Lung (tissue), 12 donors: ENCODE measurements around the gene SERPINE3. TPM values are rescaled to one million over a fixed set of nuclear protein-coding genes. Genes with fewer than 3 reads are reported as not detected.

Source experiments
- ATAC-seq: fragments of 200-7000 bp; cut with Tn5 transposase; one replicate; pipeline ENCODE4 v1.9.1; 2020; ENCODE audit warnings: moderate number of reproducible peaks; ENCODE audit not compliant: insufficient read depth, low FRiP score
- DNase-seq, 3 donors: peaks; one replicate each; pipeline ENCODE4 v3.0.0-alpha.2; 2013 to 2017
- H3K27ac ChIP-seq, 2 donors: one replicate each; pipeline ENCODE4 v1.5.1; 2013; ENCODE audit warnings: mild to moderate bottlenecking in 2 of 2, moderate library complexity in 2 of 2, control low read depth in 1 of 2, inconsistent platforms in 1 of 2, low read depth in 1 of 2, low read length in 1 of 2
- H3K27me3 ChIP-seq, 3 donors: one replicate each; pipeline ENCODE4 v1.5.1; 2013; ENCODE audit warnings: low read length in 2 of 3; ENCODE audit not compliant: control insufficient read depth in 3 of 3, insufficient read depth in 3 of 3
- H3K36me3 ChIP-seq, 4 donors: one replicate each; pipeline ENCODE4 v1.5.1; 2013; ENCODE audit warnings: low read length in 4 of 4, mild to moderate bottlenecking in 1 of 4, moderate library complexity in 1 of 4; ENCODE audit not compliant: control insufficient read depth in 4 of 4, insufficient read depth in 4 of 4
- H3K4me1 ChIP-seq, 5 donors: one replicate each; pipeline ENCODE4 v1.5.1; 2013; ENCODE audit warnings: low read length in 5 of 5, mild to moderate bottlenecking in 2 of 5, moderate library complexity in 1 of 5; ENCODE audit not compliant: control insufficient read depth in 5 of 5, insufficient read depth in 5 of 5
- H3K4me3 ChIP-seq: one replicate; pipeline ENCODE4 v1.5.1; 2013; ENCODE audit warnings: mild to moderate bottlenecking, control low read depth, moderate library complexity
- H3K9ac ChIP-seq, 2 donors: one replicate each; pipeline ENCODE4 v1.5.1; 2013; ENCODE audit warnings: low read length in 2 of 2, control low read depth in 1 of 2; ENCODE audit not compliant: insufficient read depth in 1 of 2
- H3K9me3 ChIP-seq, 4 donors: one replicate each; pipeline ENCODE4 v1.5.1; 2013; ENCODE audit warnings: low read length in 3 of 4, mild to moderate bottlenecking in 1 of 4, moderate library complexity in 1 of 4; ENCODE audit not compliant: control insufficient read depth in 4 of 4, insufficient read depth in 3 of 4
- CTCF ChIP-seq: IDR thresholded peaks from 2 replicates; pipeline ENCODE4 v1.5.1; 2012; ENCODE audit warnings: mild to moderate bottlenecking; ENCODE audit errors: control extremely low read depth, extremely low read depth
- WGBS, 2 donors: extraction: QIAGEN DNeasy Blood & Tissue Kit; methylation state at CpG; one replicate each; pipeline ENCODE4 v1.1.7; 2013; 5-methylcytosine and 5-hydroxymethylcytosine counted together
- polyA plus RNA-seq, 2 donors: library from polyadenylated mRNA; stranded (reverse); fragments of 200-250 nt; gene quantifications; one replicate each; pipeline ENCODE4 v1.2.1, GENCODE V29; 2013
- total RNA-seq, 2 donors: library from RNA; depleted of rRNA in 1 of 2; stranded (reverse); fragments of >200 nt in 1 of 2; gene quantifications; one replicate each; pipeline ENCODE4 v1.2.1, GENCODE V29; 2014 to 2021
- donor health status: control.
- donor health status: control.
- donor health status: Bipolar disorder and iron deficiency.
- donor health status: healthy.
- donor health status: DM: yes; HTN: yes; CAD: no.

Gene SERPINE3
- total and polyA plus RNA-seq, 4 donors: not detected

DNA sequence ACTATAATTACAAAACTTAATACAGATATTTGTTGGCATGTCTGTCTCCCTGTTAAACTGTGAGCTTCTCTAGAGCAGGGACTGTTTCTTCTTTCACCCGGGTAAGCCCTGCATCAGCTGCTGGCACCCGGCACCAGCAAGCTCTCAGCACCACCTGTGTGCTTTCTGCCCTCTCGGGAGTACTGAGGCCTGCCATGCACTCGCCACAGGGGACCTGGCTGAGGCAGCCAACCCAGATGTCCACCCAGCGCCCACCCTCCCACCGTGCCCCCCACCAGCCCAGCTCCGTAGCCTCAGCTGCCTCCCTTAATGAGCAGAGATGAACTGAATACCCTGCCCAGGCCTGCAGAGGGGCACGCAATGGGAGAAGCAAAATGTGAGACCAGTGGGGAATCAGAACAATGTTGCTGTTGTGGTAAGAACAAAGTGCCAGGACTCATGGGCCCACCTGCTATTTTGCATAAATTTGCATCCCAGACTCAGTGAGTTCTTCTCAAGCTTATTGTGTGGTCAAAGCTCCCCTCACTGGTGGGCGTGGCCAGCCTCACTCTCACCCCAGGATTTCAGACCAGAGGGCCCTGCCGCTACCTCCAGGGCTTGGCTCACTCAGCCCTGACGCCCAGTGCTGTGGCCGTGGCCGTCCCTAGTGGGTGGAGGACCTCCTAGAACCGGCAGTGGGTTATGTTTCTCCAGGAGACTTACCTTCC, 14.6 kb upstream of the SERPINE3 start:
- Histone ChIP-seq H3K27me3 (no peaks in the 10 kb centered on the region), H3K9me3 (no peaks in the 10 kb centered on the region), H3K27ac (no peak overlapping the region), H3K4me3 (no peak overlapping the region), H3K4me1 (peaks cover 0 to 2% (median 0%) of the 10 kb centered on the region in 5 donors), H3K9ac (no peak overlapping the region), H3K36me3 (no peaks in the 10 kb centered on the region)
- no peak for ATAC-seq
- 85 to 89% methylated on average over 14 of the region's 14 CpGs for WGBS, 2 donors
- TF ChIP-seq CTCF: no peak
- no peak for DNase-seq

- TF ChIP-seq CTCF: no peak
- no peak for ATAC-seq
- H3K4me3 ChIP-seq: no peak overlapping the region
- 94 to 96% methylated on average over 6 of the region's 6 CpGs for WGBS, 2 donors
- no peaks in the 10 kb centered on the region for H3K27me3 ChIP-seq
- H3K9ac ChIP-seq: no peak overlapping the region
- H3K36me3 ChIP-seq: no peaks in the 10 kb centered on the region
- no peak for DNase-seq
- peaks cover 0 to 2% (median 0%) of the 10 kb centered on the region in 4 donors for H3K9me3 ChIP-seq
- H3K4me1 ChIP-seq: peaks cover 0 to 2% (median 0%) of the 10 kb centered on the region in 5 donors
- H3K27ac ChIP-seq: no peak overlapping the region
These were observed 13.7 kb upstream of the SERPINE3 start for GRCh38 chr13:51325837-51326236.

- no peaks in the 10 kb centered on the region for H3K36me3 ChIP-seq
- no peak overlapping the region for H3K4me3 ChIP-seq
- TF ChIP-seq CTCF: no peak
- H3K4me1 ChIP-seq: peaks cover 0 to 2% (median 0%) of the 10 kb centered on the region in 5 donors
- WGBS, 2 donors: 90 to 99% methylated on average over 2 of the region's 2 CpGs
- ATAC-seq (no peak), DNase-seq (no peak)
- peaks cover 0 to 2% (median 0%) of the 10 kb centered on the region in 4 donors for H3K9me3 ChIP-seq
- H3K9ac ChIP-seq: no peak overlapping the region
- no peaks in the 10 kb centered on the region for H3K27me3 ChIP-seq
- no peak overlapping the region for H3K27ac ChIP-seq
These were observed 12.7 kb upstream of the SERPINE3 start for GRCh38 chr13:51326777-51327176.
